Stomach (tissue), 9 donors: Measurements from ENCODE around the gene DUSP7. TPM values are rescaled to one million over a fixed set of nuclear protein-coding genes. Genes with fewer than 3 reads are reported as not detected.

ENCODE experiments used
- DNase-seq, 2 donors: peaks; one replicate each; pipeline versions ENCODE4 v3.0.0 to v3.0.0-alpha.2; 2013 to 2019
- H3K27ac ChIP-seq, 5 donors: fragments of 200-600 bp in 4 of 5; sonication (generic) in 4 of 5; one replicate each; pipeline ENCODE4 v1.5.1; 2013 to 2019; ENCODE audit warnings: mild to moderate bottlenecking in 1 of 5, moderate library complexity in 1 of 5
- H3K27me3 ChIP-seq, 3 donors: fragments of 200-600 bp; sonication (generic); one replicate each; pipeline ENCODE4 v1.5.1; 2017 to 2019; ENCODE audit warnings: mixed run types in 1 of 3
- H3K36me3 ChIP-seq, 4 donors: fragments of 200-600 bp; sonication (generic); 1 replicate in 3 of 4; 2 replicates in 1 of 4; pipeline ENCODE4 v1.5.1; 2016 to 2019
- H3K4me1 ChIP-seq, 4 donors: fragments of 200-600 bp; sonication (generic); one replicate each; pipeline ENCODE4 v1.5.1; 2016 to 2019
- H3K4me3 ChIP-seq, 4 donors: fragments of 200-600 bp; sonication (generic) in 3 of 4; one replicate each; pipeline ENCODE4 v1.5.1; 2016 to 2019; ENCODE audit warnings: mild to moderate bottlenecking in 1 of 4
- H3K9me3 ChIP-seq, 4 donors: fragments of 200-600 bp; sonication (generic); one replicate each; pipeline ENCODE4 v1.5.1; 2016 to 2019
- CTCF ChIP-seq, 7 experiments: fragments of 450-650 bp in 4 of 7; fragments of 200-600 bp in 3 of 7; sonication (generic) in 3 of 7; IDR thresholded peaks; one replicate each; pipeline ENCODE4 v1.5.1; 2016 to 2019; ENCODE audit warnings: antibody characterized with exemption in 7 of 7, control low read depth in 2 of 7, mild to moderate bottlenecking in 1 of 7
- EP300 ChIP-seq: sonication (generic); formaldehyde crosslinking; IDR thresholded peaks from one replicate; pipeline ENCODE4 v1.6.1; 2017; ENCODE audit warnings: antibody characterized with exemption
- POLR2A ChIP-seq, 4 donors: fragments of 450-650 bp; IDR thresholded peaks; one replicate each; pipeline ENCODE4 v1.6.1; 2016; ENCODE audit warnings: antibody characterized with exemption in 4 of 4, control low read depth in 2 of 4, mild to moderate bottlenecking in 1 of 4, moderate library complexity in 1 of 4
- POLR2AphosphoS5 ChIP-seq, 3 donors: sonication (generic); formaldehyde crosslinking; IDR thresholded peaks; one replicate each; pipeline ENCODE4 v1.6.1; 2016; ENCODE audit warnings: antibody characterized with exemption in 3 of 3
- WGBS, 5 donors: extraction: QIAGEN DNeasy Blood & Tissue Kit in 3 of 5; methylation state at CpG; one replicate each; pipeline versions ENCODE4 v1.1.5 to v1.1.7; 2013 to 2018; 5-methylcytosine and 5-hydroxymethylcytosine counted together
- intact Hi-C: fragments of 100-400 bp; cut with DNase I; formaldehyde crosslinking; loops from one replicate; pipeline ENCODE4 v1.15.1; 2023; ENCODE audit warnings: low total_unique reads
- polyA plus RNA-seq, 3 donors: library from polyadenylated mRNA; stranded (reverse); fragments of 200-250 nt; gene quantifications; one replicate each; pipeline ENCODE4 v1.2.3, GENCODE V29; 2013
- total RNA-seq, 5 donors: library from RNA; depleted of rRNA; stranded (reverse); fragments of >200 nt; gene quantifications; one replicate each; pipeline versions ENCODE4 v1.1.0 to v1.2.3, GENCODE V29; 2014 to 2016
- donor health status: healthy with polysubstance abuse.
- donor health status: Bipolar disorder and iron deficiency.
- donor health status: healthy.

Gene DUSP7
- total and polyA plus RNA-seq, 8 donors, result 0.58 to 23.7 (median 5.0) TPM

DNA sequence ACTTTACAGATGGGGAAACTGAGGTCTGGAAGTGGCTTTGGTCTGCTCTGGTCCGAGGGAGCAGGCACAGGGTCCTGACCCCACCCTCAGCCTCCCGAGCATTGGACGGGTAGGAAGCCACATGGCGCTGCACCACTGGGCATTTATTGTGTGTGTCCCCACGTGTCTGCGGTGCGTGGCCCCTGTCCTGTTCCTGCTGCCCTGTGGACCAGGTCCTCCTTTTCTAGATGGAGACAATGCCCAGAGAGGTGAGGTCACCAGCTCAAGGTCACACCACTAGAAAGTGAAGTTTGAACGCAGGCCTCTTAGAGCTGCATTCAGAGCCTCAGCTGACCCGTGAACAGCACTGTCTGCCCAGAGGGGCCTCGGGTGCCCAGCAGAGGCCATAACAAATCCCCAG lies 26.8 kb downstream of the DUSP7 start:
- no peak overlapping the region for H3K4me3 ChIP-seq
- 81 to 95% (median 89%) methylated on average over 9 to 10 of the region's 10 CpGs for WGBS, 5 donors
- intact Hi-C loops, result no loop called here
- H3K36me3 ChIP-seq, result no peaks in the 10 kb centered on the region
- H3K9me3 ChIP-seq, result no peaks in the 10 kb centered on the region
- no peaks in the 10 kb centered on the region for H3K27me3 ChIP-seq
- H3K27ac ChIP-seq, result no peak overlapping the region
- no peak for TF ChIP-seq EP300
- TF ChIP-seq CTCF (IDR thresholded peaks at IDR 0.05), result no peak
- TF ChIP-seq POLR2AphosphoS5 (IDR thresholded peaks at IDR 0.05), result no peak
- no peak for TF ChIP-seq POLR2A (IDR thresholded peaks at IDR 0.05)
- no peak for DNase-seq
- no peaks in the 10 kb centered on the region for H3K4me1 ChIP-seq

- Histone ChIP-seq H3K4me3 (no peak overlapping the region), H3K27ac (no peak overlapping the region), H3K4me1 (peaks cover 0 to 2% (median 0%) of the 10 kb centered on the region in 4 donors), H3K36me3 (no peaks in the 10 kb centered on the region), H3K27me3 (no peaks in the 10 kb centered on the region), H3K9me3 (no peaks in the 10 kb centered on the region)
- no peak for TF ChIP-seq POLR2AphosphoS5 (IDR thresholded peaks at IDR 0.05)
- no peak for TF ChIP-seq CTCF (IDR thresholded peaks at IDR 0.05)
- no peak for TF ChIP-seq POLR2A (IDR thresholded peaks at IDR 0.05)
- TF ChIP-seq EP300, result no peak
- 72 to 80% (median 77%) methylated on average over 8 to 9 of the region's 9 CpGs for WGBS, 5 donors
- no peak for DNase-seq
- intact Hi-C loops, result no loop called here
These were observed 27.3 kb downstream of the DUSP7 start for GRCh38 chr3:52029053-52029452.

DNA sequence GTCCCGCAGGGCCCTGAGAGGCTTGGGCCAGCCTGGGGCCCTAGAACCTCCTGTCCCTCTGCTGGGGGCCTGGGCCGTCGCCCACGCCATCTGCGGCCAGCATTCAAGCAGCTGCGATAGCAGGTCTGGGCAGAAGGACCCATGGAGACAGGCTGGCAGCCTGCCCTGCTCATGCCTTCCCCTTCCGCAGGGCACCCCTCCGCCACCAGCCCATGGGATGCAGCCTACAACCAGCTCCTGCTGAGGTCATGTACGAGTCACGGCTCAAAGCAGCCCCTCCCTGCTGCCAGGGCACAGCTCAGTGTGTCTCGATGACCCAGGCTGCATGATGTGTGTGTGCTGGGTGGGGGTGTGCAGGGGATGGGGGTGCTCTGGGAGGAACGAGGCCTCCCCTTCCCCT lies 27.8 kb downstream of the DUSP7 start:
- Histone ChIP-seq H3K27ac (no peak overlapping the region), H3K9me3 (no peaks in the 10 kb centered on the region), H3K4me1 (peaks cover 0 to 7% (median 0%) of the 10 kb centered on the region in 4 donors), H3K4me3 (no peak overlapping the region), H3K27me3 (no peaks in the 10 kb centered on the region), H3K36me3 (no peaks in the 10 kb centered on the region)
- intact Hi-C loops, result no loop called here
- peak in 1 of 2 donors; percentile 56 for DNase-seq
- 82 to 89% (median 84%) methylated on average over 10 to 12 of the region's 12 CpGs; no CpG with 5 or more reads in 1 of the 5 donors for WGBS, 5 donors
- TF ChIP-seq POLR2AphosphoS5 (IDR thresholded peaks at IDR 0.05) (no peak), CTCF (IDR thresholded peaks at IDR 0.05) (no peak), POLR2A (IDR thresholded peaks at IDR 0.05) (no peak), EP300 (no peak)

- TF ChIP-seq POLR2AphosphoS5 (IDR thresholded peaks at IDR 0.05) (no peak), POLR2A (IDR thresholded peaks at IDR 0.05) (no peak), CTCF (IDR thresholded peaks at IDR 0.05) (no peak), EP300 (no peak)
- intact Hi-C loops, result no loop called here
- WGBS, 5 donors, result 62 to 75% (median 69%) methylated on average over 4 of the region's 4 CpGs
- H3K36me3 ChIP-seq, result no peaks in the 10 kb centered on the region
- no peaks in the 10 kb centered on the region for H3K9me3 ChIP-seq
- H3K27me3 ChIP-seq, result no peaks in the 10 kb centered on the region
- no peak overlapping the region for H3K27ac ChIP-seq
- DNase-seq, result no peak
- peaks cover 0 to 25% (median 2%) of the 10 kb centered on the region in 4 donors for H3K4me1 ChIP-seq
- H3K4me3 ChIP-seq, result no peak overlapping the region
These were observed 30.3 kb downstream of the DUSP7 start for GRCh38 chr3:52026041-52026440.
